Stimulated activated CD8-positive, alpha-beta memory T cell treated with anti-CD3 and anti-CD28 coated beads, Interleukin-2, amount 100 ng/mL, for 1 hour (primary cell): ENCODE measurements around the gene XRRA1.

Experiments used
- DNase-seq, 2 donors: peaks; one replicate each; pipeline ENCODE4 v3.0.0-alpha.2; 2020; ENCODE audit warnings: low read depth in 2 of 2

The XRRA1 gene

DNA sequence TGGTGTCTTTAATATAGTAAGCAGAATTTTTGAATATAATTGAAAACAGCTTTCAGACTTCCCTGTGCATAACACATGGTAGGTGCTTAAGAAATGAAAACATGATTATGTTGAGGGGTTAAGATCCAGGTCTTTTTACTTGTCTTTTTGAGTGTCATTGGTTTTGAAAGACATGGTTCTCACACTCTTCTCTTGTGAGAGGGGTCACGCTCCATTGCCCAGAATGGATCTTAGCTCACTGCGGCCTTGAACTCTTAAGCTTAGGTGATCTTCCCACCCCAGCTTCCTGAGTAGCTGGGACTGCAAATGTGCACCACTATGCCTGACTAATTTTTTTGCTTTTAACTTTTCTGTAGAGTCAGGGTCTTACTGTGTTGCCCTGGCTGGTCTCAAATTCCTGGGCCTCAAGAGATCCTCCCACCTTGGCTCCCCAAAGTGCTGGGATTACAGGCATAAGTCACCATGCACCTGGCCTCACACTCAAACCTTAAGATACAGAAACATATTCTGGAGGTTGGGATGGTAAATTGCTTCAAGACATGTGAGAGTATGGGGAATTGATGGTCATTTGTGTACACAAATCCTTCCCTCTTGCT is 1.6 kb upstream of the XRRA1 start:
- no peak for DNase-seq

DNA sequence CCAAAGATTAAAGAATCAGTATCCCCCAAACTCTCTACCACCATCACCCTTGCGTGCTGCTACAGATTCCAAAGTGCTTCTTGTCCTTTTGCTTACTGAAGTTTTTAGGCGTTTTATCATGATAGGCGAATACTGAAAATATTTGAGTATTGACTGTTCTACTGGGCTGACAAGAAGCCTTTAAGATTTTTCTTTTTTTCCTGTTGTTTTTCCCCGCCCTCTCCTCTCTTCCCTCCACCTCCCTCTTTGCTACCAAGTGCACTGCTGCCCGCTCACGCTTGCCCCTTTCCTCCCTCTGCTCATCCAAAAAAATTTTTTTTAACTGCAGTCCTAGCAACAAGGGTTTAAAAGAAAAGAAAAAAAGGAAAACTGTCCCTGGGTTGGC is 854 bp upstream of the XRRA1 start:
- DNase-seq: no peak

- no peak for DNase-seq
Measured at GRCh38 chr11:74948546-74948897, 369 bp downstream of the XRRA1 start.

DNA sequence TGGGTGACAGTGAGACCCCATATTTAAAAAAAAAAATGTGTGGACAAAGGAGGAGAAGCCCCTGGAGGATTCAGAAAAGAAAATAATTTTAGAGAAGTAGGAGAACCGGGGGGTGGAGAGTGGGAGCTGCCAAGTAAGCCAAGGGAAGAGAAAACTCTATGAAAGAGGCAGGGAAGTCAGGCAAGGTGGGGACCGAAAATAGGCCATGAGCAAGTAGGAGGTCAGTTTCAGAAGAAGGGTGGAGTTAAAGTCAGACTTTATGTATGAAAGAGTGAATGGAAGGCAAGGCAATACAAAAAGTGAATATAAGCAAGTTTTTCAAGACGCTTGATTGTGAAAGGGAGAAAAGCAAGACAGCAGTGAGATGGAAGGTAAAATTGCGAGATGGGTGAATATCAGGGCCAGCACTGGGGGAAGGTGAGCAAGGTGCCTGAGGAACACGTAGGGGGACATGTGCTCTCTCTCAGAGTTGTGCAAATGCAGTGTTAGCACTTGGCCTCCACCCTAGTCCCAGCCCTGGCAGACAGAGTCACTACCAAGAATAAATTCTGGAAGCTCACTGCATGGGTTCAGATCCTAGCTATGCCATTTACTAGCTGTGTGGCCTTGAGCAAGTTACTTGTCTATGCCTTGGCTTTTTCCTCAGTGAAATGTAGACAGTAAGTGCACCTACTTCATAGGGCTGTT is 6.7 kb downstream of the XRRA1 start:
- no peak for DNase-seq

DNA sequence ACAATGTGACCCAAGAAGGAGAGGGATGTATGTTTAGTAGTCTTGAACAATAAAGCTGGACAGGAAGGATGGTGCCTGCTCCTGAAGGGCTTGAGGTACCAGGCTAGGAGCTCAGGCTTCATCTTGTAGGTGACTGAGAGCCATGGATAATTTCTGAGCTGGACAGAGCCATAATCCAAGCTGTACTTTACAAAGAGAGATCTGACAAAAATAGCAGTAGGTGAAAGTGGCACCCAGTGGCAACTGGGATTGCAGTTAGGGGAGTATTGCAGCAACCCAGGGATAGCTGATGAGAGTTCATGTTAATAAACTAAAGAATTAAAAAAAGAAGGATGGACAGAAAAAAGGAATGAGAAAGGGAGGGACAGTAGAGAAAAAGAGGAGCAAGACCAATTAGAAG is 7.4 kb downstream of the XRRA1 start:
- no peak for DNase-seq

- DNase-seq: no peak
Measured at GRCh38 chr11:74937696-74938475, 11.0 kb downstream of the XRRA1 start.

DNA sequence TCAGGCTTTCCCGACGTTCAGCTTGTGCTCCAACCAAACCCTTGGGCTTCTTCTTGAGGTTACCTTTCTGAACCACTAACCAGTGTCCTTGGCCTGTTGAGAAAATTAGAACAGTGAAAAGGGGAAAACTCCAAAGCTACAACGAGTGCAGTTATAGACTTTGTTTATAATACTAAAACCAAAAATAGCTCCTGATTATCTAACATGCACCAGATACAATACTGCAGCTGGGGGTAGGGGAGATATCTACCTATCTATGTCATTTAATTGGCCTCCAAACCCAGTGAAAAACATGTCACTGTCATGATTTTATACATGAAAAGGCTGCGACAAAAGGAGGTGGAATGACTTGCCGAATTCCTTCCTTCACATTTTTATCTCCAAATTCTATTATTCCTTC is 11.9 kb downstream of the XRRA1 start:
- no peak for DNase-seq

DNA sequence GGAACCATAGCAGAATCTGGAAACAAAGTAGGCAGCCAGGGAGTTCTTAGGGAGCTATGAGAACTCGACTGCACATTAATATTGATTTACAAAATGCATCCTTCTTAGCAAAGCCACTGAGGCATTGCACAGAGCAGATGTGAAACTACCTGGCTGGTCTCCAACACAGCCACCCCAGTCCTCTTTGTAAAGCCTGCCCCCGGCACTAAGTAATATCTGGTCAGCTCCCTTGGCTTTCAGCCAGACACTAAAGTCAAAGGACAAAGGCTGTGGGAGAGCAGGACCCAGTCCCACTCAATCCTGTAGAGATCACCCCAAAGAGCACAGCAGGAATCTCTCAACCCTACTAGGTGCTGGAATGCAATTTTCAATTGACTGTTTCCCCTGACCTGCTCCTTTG is 12.8 kb downstream of the XRRA1 start:
- no peak for DNase-seq

DNA sequence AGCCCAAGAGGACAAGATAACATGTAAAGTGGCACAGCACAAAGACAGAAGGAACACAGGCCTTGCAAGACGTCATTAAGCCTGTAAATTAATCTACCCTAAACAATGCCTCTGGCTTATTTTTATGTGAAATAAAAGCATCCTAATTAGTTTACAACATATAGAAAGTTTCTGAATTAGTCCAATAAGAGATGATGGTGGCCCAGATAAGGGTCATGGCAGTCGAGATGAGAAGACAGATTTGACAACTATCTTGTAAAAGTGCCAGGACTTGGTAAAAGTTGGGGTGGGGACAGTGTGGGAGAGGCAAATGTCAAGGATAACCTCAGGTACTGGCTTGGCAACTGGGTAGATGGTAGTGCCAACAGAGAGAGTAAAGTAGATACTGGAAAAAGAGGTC is 13.6 kb downstream of the XRRA1 start:
- DNase-seq: no peak

DNA sequence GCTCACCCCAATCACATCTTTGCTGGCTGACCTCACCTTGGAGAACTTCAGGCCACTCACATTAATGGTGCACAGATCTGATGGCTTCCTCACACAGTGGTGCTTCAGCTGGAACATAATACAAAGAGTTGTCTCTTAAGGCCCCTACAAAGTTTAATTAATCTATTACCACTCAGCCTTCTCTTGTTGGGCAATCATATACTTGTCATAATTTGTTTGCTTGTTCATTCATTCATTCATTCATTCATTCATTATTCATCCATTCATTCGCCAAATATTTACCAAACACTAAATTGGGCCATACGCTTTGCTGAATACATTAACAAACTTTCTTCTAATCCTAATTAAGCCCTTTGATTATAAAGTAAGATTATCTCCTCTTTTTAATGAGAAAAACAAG is 15.1 kb downstream of the XRRA1 start:
- no peak for DNase-seq

- no peak for DNase-seq
Measured at GRCh38 chr11:74932797-74933196, 16.1 kb downstream of the XRRA1 start.

- DNase-seq: no peak
Measured at GRCh38 chr11:74932169-74932568, 16.7 kb downstream of the XRRA1 start.

- DNase-seq: peak; percentile 27 to 40
Measured at GRCh38 chr11:74929431-74930363, 19.2 kb downstream of the XRRA1 start.

DNA sequence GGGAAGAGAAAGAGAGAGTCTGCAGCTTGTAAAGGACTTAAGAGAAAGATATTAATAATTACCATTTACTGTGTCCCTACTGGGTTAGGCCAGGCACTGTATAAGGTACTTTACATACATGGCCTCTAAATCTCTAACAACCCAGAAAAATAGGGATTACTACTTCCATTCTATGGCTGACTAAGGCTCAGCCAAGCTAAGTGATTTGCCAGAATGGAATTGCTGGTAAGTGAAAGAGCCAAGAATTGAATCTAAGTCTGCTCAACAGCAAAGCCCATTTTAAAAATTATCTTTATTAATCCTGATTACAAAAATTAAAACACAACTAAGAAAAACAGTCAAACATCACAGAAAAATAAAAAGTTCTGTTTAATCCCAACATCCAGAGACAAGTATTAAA is 21.4 kb downstream of the XRRA1 start:
- DNase-seq: no peak

- no peak for DNase-seq
Measured at GRCh38 chr11:74926304-74927030, 22.4 kb downstream of the XRRA1 start.

DNA sequence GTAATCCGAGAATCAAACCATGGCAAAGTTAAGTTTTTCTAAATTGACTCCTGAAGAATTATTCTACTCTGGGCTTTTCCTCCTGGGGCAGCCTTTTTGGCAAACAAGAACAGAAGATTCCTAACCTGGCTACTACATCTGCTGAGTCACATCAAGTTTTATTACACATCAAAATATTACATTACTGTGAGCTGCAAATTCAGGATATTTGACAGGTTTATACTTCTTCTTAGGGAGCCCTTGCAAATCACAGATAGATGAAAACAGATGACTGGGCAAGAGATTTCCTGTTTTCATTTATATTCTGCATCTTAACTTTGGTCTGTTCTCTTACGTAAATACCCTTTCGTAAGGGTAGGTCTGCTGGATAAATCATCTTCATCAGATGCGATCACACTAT is 23.6 kb downstream of the XRRA1 start:
- no peak for DNase-seq

DNA sequence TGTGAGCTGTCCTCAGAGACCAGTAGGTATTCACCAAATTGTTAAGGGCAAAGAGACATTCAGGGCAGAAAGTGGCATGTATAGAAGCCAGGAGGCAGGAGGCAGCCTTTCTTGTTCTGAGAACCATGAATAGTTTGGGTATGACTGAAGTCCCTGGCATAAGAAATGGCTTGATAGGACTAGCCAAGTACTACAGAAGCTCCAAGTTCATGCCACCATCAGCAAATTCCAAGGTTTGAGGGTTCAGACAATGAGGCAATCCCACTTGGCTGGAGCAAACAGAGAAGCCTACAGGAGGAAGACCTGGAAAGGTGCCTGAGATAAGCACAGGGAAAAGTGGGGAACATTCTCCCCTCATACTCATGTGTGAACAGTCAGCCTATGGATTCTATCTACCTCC is 25.8 kb downstream of the XRRA1 start:
- DNase-seq: no peak

DNA sequence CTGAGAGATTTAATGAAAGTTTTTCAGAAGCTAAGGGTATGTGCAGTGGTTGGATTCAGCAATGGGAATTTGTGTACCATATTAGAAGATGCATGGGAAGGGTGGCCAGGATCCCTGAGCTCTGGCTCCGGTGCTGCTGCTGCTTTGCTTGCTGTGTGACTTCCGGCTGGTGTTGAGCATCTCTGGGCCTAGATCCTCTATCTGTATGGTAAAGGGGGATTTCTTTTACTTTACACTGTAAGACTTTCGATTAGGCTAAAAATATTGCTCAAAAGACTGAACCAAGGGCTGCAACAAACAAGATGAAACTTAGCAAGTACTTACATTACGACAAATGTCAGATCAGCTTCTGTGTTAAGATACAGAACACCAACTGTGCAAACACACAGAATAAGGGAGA is 39.1 kb downstream of the XRRA1 start:
- no peak for DNase-seq

GRCh38 chr11:74909385-74909784 is 39.5 kb downstream of the XRRA1 start:
- no peak for DNase-seq

DNA sequence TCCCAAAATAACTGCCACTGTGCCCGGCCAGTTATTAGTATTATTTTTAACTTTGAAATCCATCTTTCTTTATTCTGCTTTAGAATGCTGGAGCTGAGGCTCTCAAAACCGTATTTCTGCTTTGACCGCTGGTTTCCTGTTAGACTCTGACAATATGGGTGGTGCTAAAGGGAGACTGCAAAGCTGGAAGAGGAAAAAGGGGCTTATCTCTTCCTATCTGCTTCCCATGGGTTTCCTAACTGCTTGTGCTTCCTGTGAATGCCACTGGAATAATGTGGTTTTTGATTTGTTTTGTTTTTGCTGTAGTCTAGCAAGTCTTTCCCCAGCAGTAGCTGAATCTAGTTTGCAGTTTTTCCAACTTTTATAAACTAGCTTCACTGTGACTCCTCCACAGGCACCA is 43.6 kb downstream of the XRRA1 start:
- DNase-seq: no peak

GRCh38 chr11:74902342-74902741 is 46.5 kb downstream of the XRRA1 start:
- DNase-seq: no peak

- no peak for DNase-seq
Measured at GRCh38 chr11:74896311-74896710, 52.6 kb downstream of the XRRA1 start.
